ENCODE results near the gene CPXM2. TPM values are rescaled to one million over a fixed set of nuclear protein-coding genes. Genes with fewer than 3 reads are reported as not detected.

CPXM2 gene
- polyA plus RNA-seq, 10 donors, result 0.48 to 28.5 (median 1.0) TPM

DNA sequence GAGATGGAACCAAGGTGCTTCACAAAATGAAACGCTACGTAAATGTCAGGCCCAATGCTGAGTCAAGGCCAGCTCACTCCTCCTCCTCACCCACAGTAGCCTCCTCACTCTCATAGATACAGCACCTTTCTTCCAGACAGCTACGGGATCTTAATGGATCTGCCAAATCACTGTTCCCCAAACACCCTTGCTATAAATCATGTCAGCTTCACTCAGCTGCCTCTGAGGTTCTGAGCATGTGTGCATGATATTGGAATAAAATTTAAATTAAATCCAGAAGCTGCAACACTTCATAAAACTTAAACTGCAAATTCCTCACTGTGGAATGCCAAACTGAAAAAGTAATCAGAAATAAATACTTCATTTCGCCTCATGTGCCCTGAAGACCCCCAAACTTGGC is 14.7 kb upstream of the CPXM2 start:
- DNase-seq, result no peak

DNA sequence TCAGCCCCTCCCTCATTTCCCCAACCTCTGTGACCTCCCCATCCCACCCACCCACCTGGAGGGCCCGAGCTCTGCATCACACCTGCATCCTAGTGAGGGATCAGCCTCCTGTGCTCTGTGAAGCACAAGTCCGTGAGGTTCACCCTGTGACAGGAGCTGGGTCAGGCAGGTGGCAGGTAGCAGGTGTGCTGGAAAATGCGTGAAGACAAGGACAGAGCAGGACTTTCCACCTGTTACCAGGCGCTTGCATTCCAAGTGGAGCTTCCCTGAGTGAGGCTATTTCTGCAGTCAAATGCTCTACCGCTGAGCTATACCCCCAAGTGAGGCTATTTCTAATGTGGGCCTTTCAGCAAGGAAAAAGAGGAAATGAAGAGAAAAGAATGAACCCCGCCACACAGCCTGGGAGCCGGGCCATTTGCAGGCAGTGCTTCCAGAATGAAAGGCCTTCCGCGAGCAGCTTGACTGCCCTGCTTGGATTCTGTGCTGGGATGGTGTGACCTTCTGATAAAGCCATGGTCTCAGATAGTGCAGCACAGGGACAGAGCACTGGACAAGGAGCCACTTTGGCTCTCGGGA is 13.3 kb upstream of the CPXM2 start:
- DNase-seq, result no peak

DNA sequence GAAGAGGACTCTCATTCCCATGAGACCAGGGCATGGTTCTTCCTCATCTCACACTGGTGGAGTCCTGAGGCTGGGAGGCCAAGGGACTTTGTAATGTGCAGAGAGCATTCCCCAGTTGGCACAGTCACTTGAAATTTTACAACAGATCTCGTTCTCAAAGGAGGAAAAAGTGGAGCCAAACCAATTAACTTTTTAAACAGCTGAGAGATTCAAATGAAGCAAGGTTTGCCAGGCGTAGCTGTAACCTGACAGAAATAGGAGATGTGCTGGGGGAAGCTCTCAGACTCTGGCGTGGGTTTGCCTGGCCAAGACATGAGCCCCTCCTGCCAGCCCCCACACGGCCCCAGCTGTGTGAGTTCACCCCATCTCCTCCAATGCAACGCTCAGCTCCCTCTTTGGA is 12.0 kb upstream of the CPXM2 start:
- no peak for DNase-seq

DNA sequence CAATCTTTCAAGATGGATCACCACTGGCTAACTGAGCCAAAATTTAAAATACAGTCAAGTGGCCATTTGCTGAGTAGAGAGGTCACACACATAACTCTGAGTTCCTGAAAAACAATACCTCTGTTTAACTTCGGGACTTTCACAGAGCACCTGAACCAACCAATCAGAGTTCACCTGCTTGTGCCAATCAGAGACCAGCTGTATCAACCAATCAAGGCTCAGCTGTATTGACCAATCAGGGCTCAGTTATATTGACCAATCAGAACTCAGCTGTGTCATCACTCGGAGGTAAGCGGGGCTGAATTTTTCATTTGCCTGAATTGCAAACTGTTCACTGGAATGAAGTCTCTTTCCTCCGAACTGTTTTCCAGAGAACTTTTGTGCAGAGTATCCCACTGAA is 10.0 kb upstream of the CPXM2 start:
- DNase-seq, result no peak

DNA sequence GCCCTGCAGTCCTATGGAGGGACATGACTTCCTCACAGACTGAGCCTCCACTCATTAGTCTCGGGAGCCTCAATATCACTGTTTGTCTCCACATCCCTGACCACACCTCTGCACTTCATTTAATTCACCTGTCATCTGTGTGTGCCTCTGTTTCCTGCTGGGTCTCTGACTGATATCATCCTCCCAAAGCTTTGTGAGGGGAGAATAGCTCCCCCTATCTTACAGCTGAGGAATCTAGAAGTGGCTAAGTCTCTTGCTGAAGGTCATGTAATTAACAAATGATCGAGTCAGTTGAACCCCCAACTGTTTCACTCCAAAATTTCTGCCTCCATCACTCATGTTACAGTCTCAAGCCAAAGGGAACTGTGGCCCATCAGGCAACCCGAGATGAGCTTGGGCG is 5.5 kb upstream of the CPXM2 start:
- DNase-seq, result no peak

DNA sequence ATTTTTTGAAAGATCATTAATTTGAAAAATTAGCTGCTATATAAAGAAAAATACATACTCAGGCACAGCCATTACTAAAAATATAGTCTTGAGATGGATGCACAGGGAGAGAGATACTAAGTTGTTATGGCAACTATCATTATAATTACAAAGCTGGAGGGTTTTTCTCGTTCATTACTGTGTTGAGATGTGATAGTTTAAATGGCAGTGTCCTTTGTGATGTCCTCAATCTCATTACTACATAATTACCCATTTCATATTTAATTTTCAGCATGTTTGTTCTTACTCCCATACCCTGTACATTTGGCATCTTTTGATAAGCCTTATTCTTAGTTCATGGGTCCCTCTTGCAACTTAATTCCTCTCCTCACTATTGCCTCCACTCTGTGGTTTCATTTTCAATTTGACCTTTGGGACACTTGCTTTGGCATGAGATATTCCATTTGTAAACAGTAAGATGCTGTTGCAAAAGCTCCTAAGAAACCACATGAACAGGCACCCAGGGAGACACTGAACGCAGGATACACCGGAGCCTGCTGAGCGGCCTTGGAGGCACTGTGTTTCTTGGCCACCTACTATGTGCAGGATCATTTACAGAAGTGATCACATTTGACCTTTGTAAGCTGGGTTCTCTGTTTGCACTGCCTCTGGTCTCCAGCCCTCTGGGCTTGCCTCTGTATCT is 4.8 kb upstream of the CPXM2 start:
- no peak for DNase-seq

DNA sequence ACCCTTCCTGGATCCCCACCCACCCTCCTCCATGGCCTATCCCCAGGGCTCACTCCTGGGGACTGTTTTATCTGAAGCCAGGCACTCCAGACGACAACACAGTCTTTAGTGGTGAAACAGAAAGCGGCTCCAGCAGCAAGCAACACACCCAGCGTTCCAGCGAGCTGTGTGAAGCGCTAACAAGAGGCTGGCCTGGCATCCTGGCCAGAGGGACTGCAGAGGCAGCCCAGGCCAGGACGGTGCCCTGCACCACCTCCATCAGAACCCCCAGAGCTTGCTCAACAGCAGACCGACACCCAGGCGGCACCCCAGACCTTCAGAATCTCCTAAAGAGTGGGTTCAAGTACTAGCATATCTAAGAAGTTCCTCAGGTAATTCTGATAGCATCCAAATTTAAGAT is 2.0 kb upstream of the CPXM2 start:
- DNase-seq, result no peak

DNA sequence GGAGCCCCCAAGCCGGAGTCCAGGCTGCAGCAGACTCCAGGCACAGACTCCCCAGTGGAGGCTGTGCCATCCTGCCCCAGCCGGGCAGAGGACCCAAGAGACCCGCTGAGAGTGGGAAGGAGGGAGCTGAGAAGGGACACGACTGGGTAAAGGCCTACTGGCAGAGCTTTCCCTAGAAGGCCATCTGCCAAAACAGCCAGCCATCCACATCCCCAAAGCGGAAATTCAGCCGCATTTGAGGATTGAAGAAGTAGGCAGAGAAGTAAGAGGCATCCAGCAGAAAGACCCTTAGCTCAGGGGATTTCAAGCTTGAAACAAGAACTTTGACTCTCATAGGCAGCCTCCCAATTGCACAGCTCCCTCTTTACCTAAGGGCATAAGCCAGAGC is 857 bp downstream of the CPXM2 start:
- DNase-seq, result no peak

DNA sequence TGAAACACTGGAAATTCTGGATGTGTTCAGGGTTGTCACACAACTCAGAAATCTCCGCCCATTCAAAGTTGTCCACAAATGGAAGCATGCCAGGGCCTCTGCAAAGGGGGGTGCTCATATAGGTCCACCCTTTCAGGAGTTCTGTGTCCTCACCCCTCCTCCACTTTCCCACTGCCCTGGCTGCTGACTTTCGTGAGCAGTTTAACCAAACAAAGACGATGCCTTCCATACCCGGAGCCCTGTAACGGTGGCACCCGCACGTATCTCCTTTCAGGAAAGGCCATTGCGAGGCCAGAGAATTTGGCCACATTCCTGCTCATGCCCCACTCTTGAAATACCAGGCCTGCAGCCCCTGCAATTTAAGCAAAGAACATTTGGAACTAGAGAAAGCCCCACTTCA is 1.4 kb downstream of the CPXM2 start:
- no peak for DNase-seq

DNA sequence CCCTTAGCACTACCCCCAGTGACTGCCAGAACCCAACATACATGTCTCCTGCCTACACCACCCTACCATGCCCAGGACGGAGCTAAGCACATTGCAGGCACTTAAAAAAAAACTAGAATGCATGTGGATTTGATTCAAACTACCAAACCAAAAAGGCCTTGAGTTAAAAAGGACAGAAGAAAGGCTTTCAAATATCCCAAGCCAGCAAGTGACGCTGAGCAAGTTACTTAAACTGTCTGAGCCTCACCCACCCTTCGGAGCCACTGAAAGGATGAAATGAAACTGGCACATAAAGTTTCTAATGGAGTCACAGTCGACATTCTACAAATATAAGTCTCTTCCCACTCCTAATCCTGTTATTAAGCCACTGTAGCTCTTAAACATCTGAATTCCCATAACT is 1.8 kb downstream of the CPXM2 start:
- DNase-seq, result no peak

DNA sequence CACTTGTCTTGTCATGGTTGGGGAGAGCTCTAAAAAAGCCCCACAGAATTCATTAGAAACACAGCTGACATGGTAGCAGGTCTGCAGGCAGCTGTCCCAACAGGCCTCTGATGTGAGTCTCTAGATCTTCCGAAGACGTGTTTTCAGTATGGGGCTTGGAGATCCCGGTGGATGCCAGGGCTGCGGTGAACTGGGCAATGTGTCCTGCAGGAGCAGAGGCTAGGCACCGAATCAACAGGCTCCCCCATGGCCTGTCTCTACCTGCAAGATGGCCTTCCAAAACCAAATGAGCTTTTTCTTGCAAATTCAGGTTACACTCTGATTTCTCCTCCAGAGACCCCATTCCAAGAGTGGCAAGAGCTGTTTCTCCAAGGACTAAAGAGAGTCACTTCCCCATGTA is 2.9 kb downstream of the CPXM2 start:
- DNase-seq, result no peak

DNA sequence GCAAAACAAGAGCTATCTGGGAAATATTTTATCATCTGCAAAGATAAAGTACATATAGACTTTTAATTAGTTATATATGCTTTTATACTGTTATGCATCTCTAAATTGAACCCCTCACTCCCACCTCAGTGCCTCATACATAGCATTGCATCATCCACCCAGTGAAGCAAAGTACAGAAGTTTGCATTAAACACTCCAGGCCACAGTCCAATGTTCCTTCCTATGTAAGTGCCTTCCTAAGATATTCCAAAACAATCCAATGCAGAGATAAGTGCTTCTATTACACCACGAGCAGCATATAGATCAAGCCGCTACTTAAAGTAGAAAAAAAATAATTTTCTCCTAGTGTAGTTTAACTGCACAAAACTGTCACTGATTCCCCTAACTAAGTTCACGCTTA is 3.4 kb downstream of the CPXM2 start:
- no peak for DNase-seq

DNA sequence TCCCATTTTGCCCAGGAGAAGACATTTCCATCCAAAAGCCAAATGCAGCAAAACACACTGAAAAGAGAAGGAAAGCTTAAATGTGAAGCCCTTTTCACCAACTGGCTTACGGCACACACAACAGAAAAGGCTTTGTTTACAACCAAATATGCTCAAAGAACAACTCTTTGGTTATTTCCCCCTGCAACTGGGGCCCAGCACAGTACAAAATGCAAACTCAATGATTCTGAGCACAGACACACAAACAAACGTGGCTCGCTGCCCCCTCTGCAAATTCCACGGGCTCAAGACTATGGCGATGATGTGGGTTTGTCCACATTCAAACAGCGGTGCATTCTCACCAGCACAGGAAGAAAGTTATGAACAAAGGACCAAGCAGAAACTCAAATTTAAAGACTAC is 5.3 kb downstream of the CPXM2 start:
- no peak for DNase-seq

DNA sequence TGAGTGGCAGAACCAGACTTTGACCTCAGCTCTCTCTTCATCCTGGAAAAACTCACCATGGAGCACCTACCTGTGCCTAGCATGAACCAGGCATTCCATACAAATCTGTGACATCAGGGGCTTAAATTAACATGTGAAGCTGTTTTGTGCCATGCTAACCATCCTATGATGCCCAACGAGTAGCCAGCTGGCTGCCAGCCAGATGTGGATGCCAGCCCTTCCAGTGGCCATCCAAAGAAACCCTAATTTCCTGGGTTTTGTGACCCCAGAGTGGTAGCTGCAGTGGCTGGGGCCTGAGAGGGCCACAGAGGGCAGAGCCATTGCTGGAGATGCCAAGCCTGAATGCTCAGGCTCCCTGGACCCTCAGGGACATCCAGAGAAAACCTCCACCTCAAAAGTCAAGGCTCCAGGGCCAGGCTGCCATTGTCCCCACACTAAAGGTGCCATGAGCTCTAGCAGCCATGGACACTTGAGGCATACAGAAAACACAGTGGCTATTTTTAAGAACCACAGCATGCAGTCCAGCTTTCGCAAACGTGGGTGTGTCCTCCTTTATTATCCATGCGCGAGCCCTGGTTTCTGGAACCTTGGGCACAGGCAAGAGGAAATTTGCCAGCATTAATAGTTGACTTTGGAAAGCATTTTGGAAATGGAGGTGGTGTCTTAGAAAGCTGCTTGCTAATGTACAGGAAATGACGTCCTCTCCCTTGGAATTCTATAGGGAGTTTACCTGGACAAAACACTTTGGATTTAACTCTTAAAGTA is 6.0 kb downstream of the CPXM2 start:
- DNase-seq, result no peak

DNA sequence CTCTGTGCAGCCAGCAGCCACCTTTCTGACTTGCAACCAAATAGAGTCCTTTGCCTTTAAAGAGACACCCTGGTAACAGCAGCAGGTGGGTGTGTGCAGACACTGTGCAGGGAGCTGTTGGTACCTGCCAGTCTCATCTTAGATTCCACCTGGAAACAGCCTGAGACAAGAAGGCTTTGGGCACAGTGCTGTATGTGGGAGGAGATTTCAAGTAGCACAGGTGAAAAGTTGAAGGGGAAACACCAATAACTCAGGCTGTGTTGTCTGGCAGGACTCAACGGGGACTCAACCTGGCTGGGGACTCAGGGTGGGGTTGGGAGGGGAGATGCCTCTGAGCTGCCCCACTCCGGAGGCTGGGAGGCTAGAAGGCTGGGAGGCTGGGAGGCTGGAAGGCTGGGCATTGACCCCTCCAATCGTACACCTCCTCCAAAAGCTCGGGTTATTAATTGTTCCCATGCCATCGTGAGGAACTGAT is 6.7 kb downstream of the CPXM2 start:
- no peak for DNase-seq

DNA sequence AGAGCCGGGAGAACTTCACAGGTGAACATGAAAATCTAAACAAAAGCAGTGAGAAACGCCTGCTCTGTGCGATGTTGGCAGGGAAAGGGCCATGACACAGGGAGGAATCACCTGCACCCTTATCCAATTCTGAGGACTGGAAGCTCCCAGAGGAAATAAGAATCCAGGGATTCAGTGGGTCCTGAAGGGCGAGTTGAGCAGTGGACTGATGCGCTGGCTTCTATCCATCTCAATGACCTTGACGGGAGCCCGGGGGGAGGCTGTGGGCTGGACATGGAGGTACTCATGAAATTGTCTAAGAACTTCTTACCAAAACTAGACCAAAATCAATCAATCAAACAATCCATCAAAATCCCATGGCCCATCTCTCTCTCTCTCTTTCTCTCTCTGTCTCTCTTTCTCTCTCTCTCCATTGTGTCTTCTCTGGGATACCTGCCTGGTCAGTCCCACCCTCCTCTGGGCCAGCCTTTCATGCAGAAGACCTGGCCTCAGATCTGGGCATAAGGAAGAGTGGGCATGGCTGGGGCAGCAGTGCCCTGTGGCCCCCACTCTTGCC is 7.2 kb downstream of the CPXM2 start:
- no peak for DNase-seq

DNA sequence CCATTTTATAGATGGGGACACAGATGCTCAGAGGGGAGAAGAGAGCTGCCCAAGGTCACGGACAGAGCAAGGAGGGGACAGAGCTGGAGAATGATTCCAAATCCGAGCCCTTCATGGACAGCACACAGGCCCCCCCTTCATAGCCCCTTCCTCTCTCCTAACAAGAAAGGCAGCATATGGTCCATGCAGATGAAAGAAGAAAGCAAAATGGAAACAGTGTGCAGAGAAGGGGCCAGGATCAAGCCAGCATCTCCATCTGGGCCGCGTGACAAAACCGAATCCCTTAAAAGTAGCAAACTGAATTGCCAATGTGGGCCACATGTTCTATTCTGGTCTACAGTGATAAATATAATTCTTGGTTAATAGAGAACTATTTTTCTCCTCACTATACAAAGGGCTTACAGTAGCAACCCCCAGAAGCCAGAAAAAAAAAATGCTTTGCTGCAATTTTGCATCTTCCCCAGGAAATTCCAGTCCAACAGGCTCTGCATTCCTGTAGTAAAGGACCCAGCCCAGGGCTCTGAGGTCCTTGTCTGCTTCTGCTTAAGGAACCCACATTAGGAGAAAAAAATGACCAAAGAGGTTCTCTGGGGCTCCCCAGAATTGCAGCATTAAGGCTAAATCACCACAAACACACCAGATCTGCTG is 7.8 kb downstream of the CPXM2 start:
- no peak for DNase-seq

DNA sequence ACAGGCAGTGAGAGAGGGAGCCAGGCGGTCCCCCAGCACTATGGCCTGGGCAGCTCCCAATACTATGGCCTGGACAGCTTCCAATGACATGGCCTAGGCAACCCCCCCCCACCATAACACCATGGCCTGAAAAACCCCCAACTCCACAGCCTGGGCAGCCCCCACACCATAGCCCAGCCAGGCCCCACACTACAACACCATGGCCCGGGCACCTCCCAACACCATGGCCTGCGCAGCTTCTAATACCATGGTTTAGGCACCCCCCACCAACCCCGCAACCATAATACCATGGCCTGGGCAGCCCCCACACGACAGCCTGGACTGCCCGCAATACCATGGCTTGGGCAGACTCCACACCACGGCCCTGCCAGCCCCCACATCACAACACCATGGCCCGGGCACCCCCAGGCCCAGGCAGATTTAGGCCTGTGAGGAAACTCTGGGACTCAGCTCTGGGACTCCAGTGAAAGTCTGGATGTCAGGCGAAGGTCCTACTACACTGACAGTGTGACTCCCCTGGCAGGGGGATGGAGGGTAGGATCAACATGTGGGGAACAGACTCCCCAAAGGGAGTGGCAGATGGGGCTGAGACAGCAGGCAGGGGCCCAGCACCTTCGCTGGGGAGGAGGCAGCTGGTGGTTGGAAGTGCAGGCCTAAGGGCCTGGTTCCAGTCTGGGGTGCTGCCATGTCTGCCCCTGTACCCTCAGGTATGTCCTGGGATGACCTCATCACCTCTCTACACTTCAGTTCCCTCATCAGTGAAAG is 8.7 kb downstream of the CPXM2 start:
- no peak for DNase-seq

DNA sequence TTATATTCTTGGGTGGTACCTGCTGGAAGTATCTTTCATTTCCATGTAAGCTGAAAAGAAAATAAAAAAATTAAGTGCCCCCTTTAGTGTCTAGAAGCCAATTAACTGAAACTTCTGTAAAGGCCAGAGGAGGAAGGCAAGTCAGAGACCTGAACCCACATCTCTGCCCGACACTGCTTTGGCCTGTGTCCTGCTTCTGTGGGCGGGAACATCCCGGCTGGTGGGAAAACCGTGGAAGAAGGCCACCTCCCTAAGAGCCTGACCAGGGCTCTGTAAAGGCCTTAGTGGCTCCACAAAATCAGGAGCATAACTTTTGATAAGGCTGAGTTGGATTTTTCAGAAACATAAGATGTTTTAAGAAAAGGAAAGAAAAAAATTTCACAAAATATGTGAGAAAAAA is 9.4 kb downstream of the CPXM2 start:
- no peak for DNase-seq

DNA sequence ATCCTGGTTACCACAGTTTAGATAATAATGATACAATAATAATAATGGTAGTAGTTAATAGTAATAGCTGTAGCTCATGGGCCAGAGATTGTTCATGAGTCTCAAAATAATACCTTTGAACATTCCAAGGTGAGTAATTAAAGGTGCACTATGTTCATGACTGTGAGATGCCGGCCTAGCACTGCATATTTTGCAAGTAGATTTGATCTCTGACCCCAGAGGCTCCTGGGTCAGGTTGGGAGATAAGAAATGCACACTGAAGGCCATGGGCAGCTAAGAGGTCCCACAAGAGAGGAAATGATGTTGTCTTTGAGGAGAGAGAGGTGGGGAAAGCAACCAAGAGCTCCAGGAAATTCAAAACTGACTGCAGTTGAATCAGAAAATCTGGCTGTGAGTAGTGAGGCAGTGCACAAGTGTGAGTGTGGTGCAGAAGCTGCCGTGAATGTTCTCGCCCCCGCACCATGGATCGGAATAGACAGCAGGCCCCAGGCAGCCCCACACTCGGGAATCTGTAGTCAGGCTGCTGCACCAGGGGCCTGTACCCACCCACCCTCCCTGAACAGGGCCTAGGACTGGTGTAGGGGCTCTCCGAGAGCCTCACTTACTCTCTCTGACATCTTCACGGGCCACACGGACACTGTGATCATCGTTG is 11.9 kb downstream of the CPXM2 start:
- DNase-seq, result no peak

DNA sequence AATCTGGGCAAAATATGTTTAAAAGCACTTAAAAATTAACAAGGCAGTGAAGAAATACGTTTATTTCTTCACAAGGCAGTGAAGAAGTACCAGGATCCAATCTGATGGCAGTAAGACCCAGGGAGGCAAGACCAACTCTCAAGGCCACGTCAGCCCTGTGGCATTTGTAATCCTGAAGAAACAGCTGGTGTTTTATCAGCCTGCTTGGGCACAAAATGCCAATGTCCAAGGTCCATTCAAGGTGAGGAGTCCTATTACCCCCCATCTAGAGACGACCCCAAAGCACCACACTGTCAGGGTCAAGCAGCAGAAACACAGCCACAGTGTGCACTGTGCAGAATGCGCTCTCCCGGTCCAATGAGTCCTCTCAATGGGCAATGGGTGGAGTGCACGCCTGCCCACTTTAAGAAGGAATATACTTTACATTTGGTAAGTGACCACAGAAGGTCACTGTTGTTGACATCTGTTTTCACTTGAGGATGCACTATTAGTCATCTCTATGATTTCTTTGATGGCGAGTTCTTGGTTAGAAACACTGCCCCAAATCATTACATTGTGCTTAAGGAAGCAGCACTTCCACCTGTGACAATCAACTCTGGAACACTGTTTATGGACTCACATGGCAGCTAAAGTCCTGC is 12.8 kb downstream of the CPXM2 start:
- DNase-seq, result no peak
